Thoracic aorta (tissue), 2 donors: ENCODE measurements around the gene DCHS1. TPM values are rescaled to one million over a fixed set of nuclear protein-coding genes. Genes with fewer than 3 reads are reported as not detected.

Source experiments
- ATAC-seq: fragments of 150-250 bp; one replicate; pipeline ENCODE4 v1.8.0; 2017; ENCODE audit warnings: low read depth; ENCODE audit not compliant: insufficient number of reproducible peaks, low FRiP score
- DNase-seq: peaks from one replicate; pipeline ENCODE4 v3.0.0-alpha.2; 2020; ENCODE audit warnings: low spot score
- H3K27ac ChIP-seq, 2 donors: fragments of 200-600 bp; sonication (generic); 1 replicate in 1 of 2; 2 replicates in 1 of 2; pipeline ENCODE4 v1.5.1; 2016; ENCODE audit warnings: mild to moderate bottlenecking in 2 of 2, moderate library complexity in 2 of 2
- H3K27me3 ChIP-seq: fragments of 200-600 bp; sonication (generic); replicated peaks from 2 replicates; pipeline ENCODE4 v1.6.0; 2016; ENCODE audit warnings: mild to moderate bottlenecking; ENCODE audit not compliant: insufficient read depth
- H3K36me3 ChIP-seq: fragments of 200-600 bp; sonication (generic); one replicate; pipeline ENCODE4 v1.5.1; 2016
- H3K4me1 ChIP-seq, 2 donors: fragments of 200-600 bp; sonication (generic); 1 replicate in 1 of 2; 2 replicates in 1 of 2; pipeline versions ENCODE4 v1.5.1 to v1.6.0; 2016; ENCODE audit warnings: low read depth in 2 of 2, mild to moderate bottlenecking in 1 of 2; ENCODE audit not compliant: control insufficient read depth in 1 of 2
- H3K4me3 ChIP-seq: fragments of 200-600 bp; sonication (generic); 2 replicates; pipeline ENCODE4 v1.5.1; 2016; ENCODE audit warnings: mild to moderate bottlenecking
- H3K9me3 ChIP-seq: fragments of 200-600 bp; sonication (generic); 2 replicates; pipeline ENCODE4 v1.5.1; 2016
- total RNA-seq, 2 donors: library from RNA; depleted of rRNA; stranded (reverse); fragments of >200 nt; gene quantifications; one replicate each; pipeline versions ENCODE4 v1.1.0 to v1.2.3, GENCODE V29; 2016
- TF ChIP-seq, protein P1 (sequence below): fragments of 200-600 bp; sonication (generic); IDR thresholded peaks from one replicate; pipeline ENCODE4 v1.5.1; 2019; ENCODE audit warnings: antibody characterized with exemption

Gene DCHS1
- total RNA-seq, 2 donors from 2014 or later: 62.3 to 73.5 TPM

DNA sequence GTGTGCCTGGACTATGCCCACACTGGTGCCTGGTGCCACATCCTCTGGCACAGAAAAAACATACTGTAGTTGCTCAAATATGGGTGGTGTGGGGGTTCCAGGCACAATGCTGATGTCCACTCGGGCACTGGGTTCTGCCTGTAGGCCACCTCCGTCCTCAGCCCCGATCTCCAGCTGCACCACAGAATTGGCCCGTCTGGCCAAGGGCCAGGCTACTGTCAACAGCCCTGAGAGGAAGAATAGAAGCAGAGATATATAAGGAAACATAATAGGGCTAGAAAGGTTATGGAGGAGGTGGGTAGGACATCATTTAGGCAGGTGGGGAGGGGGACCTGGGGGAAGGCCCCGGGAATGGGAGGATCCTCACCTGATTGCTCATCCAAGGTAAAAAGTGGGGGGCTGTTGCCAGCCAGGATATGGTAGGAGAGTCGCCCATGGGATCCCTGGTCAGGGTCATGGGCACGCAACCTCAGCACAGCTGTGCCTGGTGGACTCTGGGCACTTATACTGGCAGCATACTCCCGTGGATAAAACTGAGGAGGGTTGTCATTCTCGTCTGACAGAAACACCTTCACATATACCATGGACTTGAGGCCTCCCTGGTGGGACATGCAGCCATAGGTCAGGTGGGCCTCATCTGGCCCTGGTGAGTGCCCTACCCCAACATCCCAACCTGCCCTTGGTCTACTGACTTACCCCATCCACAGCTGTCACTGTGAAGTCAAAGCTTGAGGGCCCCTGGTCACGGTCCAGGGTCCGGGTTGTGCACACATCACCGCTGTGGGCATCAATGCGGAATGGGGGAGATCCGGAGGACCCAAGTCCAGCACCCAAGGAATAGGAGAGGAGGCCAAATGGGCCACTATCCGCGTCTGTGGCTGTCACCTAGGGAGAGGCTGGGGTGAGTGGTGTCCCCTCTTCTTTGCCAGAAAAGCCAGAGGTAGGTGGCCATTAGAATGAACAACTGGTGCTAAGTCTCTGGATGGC, 21.9 kb downstream of the DCHS1 start:
- H3K36me3 ChIP-seq: peaks cover 43% of the 10 kb centered on the region

GRCh38 chr11:6632116-6633073, 23.2 kb downstream of the DCHS1 start:
- no peaks in the 10 kb centered on the region for H3K9me3 ChIP-seq
- H3K27me3 ChIP-seq: no peaks in the 10 kb centered on the region
- DNase-seq (no peak), ATAC-seq (no peak)
- H3K36me3 ChIP-seq: peaks cover 50% of the 10 kb centered on the region
- TF ChIP-seq, protein P1, sequence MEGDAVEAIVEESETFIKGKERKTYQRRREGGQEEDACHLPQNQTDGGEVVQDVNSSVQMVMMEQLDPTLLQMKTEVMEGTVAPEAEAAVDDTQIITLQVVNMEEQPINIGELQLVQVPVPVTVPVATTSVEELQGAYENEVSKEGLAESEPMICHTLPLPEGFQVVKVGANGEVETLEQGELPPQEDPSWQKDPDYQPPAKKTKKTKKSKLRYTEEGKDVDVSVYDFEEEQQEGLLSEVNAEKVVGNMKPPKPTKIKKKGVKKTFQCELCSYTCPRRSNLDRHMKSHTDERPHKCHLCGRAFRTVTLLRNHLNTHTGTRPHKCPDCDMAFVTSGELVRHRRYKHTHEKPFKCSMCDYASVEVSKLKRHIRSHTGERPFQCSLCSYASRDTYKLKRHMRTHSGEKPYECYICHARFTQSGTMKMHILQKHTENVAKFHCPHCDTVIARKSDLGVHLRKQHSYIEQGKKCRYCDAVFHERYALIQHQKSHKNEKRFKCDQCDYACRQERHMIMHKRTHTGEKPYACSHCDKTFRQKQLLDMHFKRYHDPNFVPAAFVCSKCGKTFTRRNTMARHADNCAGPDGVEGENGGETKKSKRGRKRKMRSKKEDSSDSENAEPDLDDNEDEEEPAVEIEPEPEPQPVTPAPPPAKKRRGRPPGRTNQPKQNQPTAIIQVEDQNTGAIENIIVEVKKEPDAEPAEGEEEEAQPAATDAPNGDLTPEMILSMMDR: no peak
- peaks cover 20 to 37% of the 10 kb centered on the region in 2 donors for H3K4me1 ChIP-seq
- H3K27ac ChIP-seq: no peak overlapping the region
- no peak overlapping the region for H3K4me3 ChIP-seq

More for the DNA sequence above, 21.9 kb downstream of the DCHS1 start:
- TF ChIP-seq, protein P1: no peak
- H3K4me3 ChIP-seq: no peak overlapping the region
- DNase-seq (no peak), ATAC-seq (no peak)
- peaks cover 28 to 50% of the 10 kb centered on the region in 2 donors for H3K4me1 ChIP-seq
- H3K9me3 ChIP-seq: no peaks in the 10 kb centered on the region
- no peak overlapping the region for H3K27ac ChIP-seq
- H3K27me3 ChIP-seq: no peaks in the 10 kb centered on the region

DNA sequence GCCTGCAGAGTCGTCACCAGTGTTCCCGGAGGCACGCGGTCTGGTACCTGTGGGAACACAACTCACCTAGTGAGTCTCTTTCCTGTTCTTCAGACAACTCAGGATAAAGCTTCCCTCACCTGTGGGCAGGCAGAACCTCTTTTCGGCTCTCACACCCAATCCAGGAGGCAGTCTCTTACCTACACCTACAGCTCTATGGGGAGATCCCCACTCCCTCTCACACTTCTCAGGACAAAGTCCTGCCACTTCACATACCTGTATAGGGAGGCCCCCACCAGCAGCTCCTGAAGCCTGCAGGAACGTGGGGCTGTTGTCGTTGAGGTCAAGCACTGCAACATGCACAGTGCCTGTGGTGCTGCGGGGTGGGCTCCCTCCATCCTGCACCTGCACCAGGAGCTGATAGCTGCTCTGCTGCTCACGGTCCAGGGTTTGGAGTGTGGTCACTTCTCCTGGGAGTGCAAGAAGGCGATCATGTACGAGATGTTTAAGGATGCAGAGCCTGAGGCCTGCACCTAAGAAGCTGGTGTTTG, 24.2 kb downstream of the DCHS1 start:
- ATAC-seq (no peak), DNase-seq (no peak)
- Histone ChIP-seq H3K27me3 (no peaks in the 10 kb centered on the region), H3K4me3 (no peak overlapping the region), H3K36me3 (peaks cover 60% of the 10 kb centered on the region), H3K27ac (no peak overlapping the region), H3K4me1 (peaks cover 14 to 27% of the 10 kb centered on the region in 2 donors), H3K9me3 (no peaks in the 10 kb centered on the region)
- TF ChIP-seq, protein P1: no peak

DNA sequence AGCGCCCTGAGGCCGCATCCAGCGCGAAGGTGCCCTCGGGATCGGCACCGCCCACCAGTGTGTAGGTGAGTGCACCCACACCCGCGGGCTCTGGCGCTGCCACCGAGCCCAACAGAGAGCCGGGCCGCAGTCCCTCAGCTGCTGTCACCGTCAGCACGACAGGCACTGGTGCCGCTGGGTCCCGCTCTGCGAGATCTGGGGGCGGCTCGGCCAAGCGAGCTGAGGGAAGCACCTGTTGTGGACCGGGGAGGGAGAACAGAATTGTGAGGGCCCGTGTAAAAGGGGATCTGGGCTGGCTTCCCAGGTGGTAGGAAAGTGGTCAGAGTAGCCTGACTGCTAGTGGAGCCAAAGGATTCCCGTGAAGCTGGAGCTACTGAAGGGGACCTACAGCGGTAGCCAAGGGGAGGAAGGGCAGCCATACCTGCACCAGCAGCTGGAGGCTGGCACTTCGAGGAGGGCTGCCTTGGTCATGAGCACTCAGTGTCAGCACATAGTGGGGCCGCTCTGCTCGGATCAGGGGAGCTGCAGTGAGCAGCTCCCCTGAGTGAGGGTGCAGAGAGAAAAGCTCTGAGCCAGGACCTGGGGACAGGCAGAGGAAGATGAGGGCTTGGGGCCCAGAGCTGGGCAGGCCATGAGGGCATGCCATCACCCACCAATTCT, 24.8 kb downstream of the DCHS1 start:
- ATAC-seq (no peak), DNase-seq (no peak)
- Histone ChIP-seq H3K27ac (no peak overlapping the region), H3K4me1 (peaks cover 8 to 20% of the 10 kb centered on the region in 2 donors), H3K27me3 (no peaks in the 10 kb centered on the region), H3K4me3 (no peak overlapping the region), H3K36me3 (peaks cover 67% of the 10 kb centered on the region), H3K9me3 (no peaks in the 10 kb centered on the region)
- TF ChIP-seq, protein P1: no peak
